ENCODE measurements around the gene TPSG1.

DNA sequence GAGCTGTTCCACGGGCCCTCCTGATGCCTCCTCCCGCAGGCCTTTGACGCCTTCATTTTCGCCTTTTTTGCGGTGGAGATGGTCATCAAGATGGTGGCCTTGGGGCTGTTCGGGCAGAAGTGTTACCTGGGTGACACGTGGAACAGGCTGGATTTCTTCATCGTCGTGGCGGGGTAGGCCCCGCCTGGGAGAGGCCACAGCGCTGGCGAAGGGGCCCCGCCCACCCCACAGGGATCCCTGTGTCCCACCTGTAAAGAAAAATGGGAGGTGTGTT lies 29.7 kb downstream of the TPSG1 start:
- TF ChIP-seq, protein P1, sequence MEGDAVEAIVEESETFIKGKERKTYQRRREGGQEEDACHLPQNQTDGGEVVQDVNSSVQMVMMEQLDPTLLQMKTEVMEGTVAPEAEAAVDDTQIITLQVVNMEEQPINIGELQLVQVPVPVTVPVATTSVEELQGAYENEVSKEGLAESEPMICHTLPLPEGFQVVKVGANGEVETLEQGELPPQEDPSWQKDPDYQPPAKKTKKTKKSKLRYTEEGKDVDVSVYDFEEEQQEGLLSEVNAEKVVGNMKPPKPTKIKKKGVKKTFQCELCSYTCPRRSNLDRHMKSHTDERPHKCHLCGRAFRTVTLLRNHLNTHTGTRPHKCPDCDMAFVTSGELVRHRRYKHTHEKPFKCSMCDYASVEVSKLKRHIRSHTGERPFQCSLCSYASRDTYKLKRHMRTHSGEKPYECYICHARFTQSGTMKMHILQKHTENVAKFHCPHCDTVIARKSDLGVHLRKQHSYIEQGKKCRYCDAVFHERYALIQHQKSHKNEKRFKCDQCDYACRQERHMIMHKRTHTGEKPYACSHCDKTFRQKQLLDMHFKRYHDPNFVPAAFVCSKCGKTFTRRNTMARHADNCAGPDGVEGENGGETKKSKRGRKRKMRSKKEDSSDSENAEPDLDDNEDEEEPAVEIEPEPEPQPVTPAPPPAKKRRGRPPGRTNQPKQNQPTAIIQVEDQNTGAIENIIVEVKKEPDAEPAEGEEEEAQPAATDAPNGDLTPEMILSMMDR (IDR thresholded peaks at IDR 0.05; ENCODE audit: borderline replicate concordance, extremely low read depth, low read length, poor library complexity, severe bottlenecking): no peak
- no peak for TF ChIP-seq EZH2 (IDR thresholded peaks at IDR 0.05; ENCODE audit: borderline replicate concordance, low read depth, low read length, severe bottlenecking)
